Gastroesophageal sphincter (tissue), 3 donors: ENCODE measurements around the gene ZNF57.

Experiments used
- CTCF ChIP-seq, 4 experiments: fragments of 200-600 bp in 2 of 4; fragments of 450-650 bp in 2 of 4; sonication (generic) in 1 of 4; IDR thresholded peaks; one replicate each; pipeline ENCODE4 v1.5.1; 2017 to 2019; ENCODE audit warnings: antibody characterized with exemption in 4 of 4, mild to moderate bottlenecking in 2 of 4, moderate library complexity in 2 of 4
- POLR2A ChIP-seq, 2 donors: fragments of 450-650 bp; IDR thresholded peaks; one replicate each; pipeline ENCODE4 v1.6.1; 2017; ENCODE audit warnings: antibody characterized with exemption in 2 of 2, mild to moderate bottlenecking in 2 of 2, moderate library complexity in 1 of 2
- POLR2AphosphoS5 ChIP-seq: sonication (generic); formaldehyde crosslinking; IDR thresholded peaks from one replicate; pipeline ENCODE4 v1.6.1; 2017; ENCODE audit warnings: antibody characterized with exemption

- TF ChIP-seq CTCF (IDR thresholded peaks at IDR 0.05) (no peak), POLR2A (IDR thresholded peaks at IDR 0.05) (no peak), POLR2AphosphoS5 (no peak)
Measured at GRCh38 chr19:2960120-2960519, 59.4 kb downstream of the ZNF57 start.
